Vagina (tissue), 2 donors: ENCODE measurements around the gene LINGO4.

ENCODE experiments used
- CTCF ChIP-seq, 3 experiments: fragments of 450-650 bp in 2 of 3; fragments of 200-600 bp in 1 of 3; sonication (generic) in 1 of 3; IDR thresholded peaks; one replicate each; pipeline ENCODE4 v1.5.1; 2017 to 2019; ENCODE audit warnings: antibody characterized with exemption in 3 of 3, mild to moderate bottlenecking in 2 of 3, moderate library complexity in 2 of 3
- POLR2AphosphoS5 ChIP-seq, 2 donors: sonication (generic); formaldehyde crosslinking; IDR thresholded peaks; one replicate each; pipeline ENCODE4 v1.9.0; 2017; ENCODE audit warnings: antibody characterized with exemption in 2 of 2, mild to moderate bottlenecking in 2 of 2, low read depth in 1 of 2; ENCODE audit not compliant: insufficient read depth in 1 of 2

GRCh38 chr1:151800830-151801229 lies 4.4 kb downstream of the LINGO4 start:
- TF ChIP-seq POLR2AphosphoS5 (IDR thresholded peaks at IDR 0.05; ENCODE audit: insufficient read depth in 1 of 2, low read depth in 1 of 2) (no peak), CTCF (IDR thresholded peaks at IDR 0.05) (no peak)
